ENCODE results near the gene GRM7.

Gene GRM7

GRCh38 chr3:7195934-7196333 lies 335.0 kb downstream of the GRM7 start:
- TF ChIP-seq WT1 (tag by site-specific recombination; IDR thresholded peaks at IDR 0.05): no peak
- no peak for TF ChIP-seq BCL11B (tag by site-specific recombination; IDR thresholded peaks at IDR 0.05; ENCODE audit: low read depth)
- no peak for TF ChIP-seq ZFP37 (tag by site-specific recombination; IDR thresholded peaks at IDR 0.05)
- no peak for TF ChIP-seq GLI2 (tag by site-specific recombination; IDR thresholded peaks at IDR 0.05; ENCODE audit: borderline replicate concordance, low read depth)
- no peak for TF ChIP-seq ZFP41 (tag by site-specific recombination; IDR thresholded peaks at IDR 0.05; ENCODE audit: borderline replicate concordance)
- TF ChIP-seq ZNF560 (tag by site-specific recombination; IDR thresholded peaks at IDR 0.05; ENCODE audit: borderline replicate concordance): no peak
- TF ChIP-seq, protein P1, sequence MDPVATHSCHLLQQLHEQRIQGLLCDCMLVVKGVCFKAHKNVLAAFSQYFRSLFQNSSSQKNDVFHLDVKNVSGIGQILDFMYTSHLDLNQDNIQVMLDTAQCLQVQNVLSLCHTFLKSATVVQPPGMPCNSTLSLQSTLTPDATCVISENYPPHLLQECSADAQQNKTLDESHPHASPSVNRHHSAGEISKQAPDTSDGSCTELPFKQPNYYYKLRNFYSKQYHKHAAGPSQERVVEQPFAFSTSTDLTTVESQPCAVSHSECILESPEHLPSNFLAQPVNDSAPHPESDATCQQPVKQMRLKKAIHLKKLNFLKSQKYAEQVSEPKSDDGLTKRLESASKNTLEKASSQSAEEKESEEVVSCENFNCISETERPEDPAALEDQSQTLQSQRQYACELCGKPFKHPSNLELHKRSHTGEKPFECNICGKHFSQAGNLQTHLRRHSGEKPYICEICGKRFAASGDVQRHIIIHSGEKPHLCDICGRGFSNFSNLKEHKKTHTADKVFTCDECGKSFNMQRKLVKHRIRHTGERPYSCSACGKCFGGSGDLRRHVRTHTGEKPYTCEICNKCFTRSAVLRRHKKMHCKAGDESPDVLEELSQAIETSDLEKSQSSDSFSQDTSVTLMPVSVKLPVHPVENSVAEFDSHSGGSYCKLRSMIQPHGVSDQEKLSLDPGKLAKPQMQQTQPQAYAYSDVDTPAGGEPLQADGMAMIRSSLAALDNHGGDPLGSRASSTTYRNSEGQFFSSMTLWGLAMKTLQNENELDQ (tag by site-specific recombination; IDR thresholded peaks at IDR 0.05; ENCODE audit: low read depth): no peak
- no peak for TF ChIP-seq ZNF621 (tag by site-specific recombination; IDR thresholded peaks at IDR 0.05)
- no peak for TF ChIP-seq ZNF274 (IDR thresholded peaks at IDR 0.05; ENCODE audit: low read length)
- TF ChIP-seq ZNF274 (tag by site-specific recombination; IDR thresholded peaks at IDR 0.05; ENCODE audit: borderline replicate concordance): no peak
- TF ChIP-seq SCRT1 (tag by site-specific recombination; IDR thresholded peaks at IDR 0.05; ENCODE audit: borderline replicate concordance): no peak
- no peak for TF ChIP-seq ZNF184 (tag by site-specific recombination; IDR thresholded peaks at IDR 0.05)
- TF ChIP-seq ZBTB17 (tag by site-specific recombination; IDR thresholded peaks at IDR 0.05): no peak
- ChIA-PET CTCF (no interaction called here), POLR2A (no interaction called here)
- Histone ChIP-seq H3K4me3 (ENCODE audit: low read depth, low read length) (no peak overlapping the region), H3K27ac (ENCODE audit: extremely low read depth, low read depth, low read length) (no peak overlapping the region), H3K9me3 (ENCODE audit: control insufficient read depth, insufficient read depth, low read depth, low read length) (no peaks in the 10 kb centered on the region), H3K36me3 (ENCODE audit: control insufficient read depth in 2 of 2, insufficient read depth in 1 of 2, low read length in 2 of 2) (no peaks in the 10 kb centered on the region), H3K4me1 (ENCODE audit: control insufficient read depth, insufficient read depth, low read length) (no peaks in the 10 kb centered on the region)

GRCh38 chr3:7201784-7202183 lies 340.9 kb downstream of the GRM7 start:
- no peaks in the 10 kb centered on the region for H3K36me3 ChIP-seq (ENCODE audit: control insufficient read depth in 2 of 2, insufficient read depth in 1 of 2, low read length in 2 of 2)
- ChIA-PET POLR2A (no interaction called here), CTCF (no interaction called here)
- H3K9me3 ChIP-seq (ENCODE audit: control insufficient read depth, insufficient read depth, low read depth, low read length): no peaks in the 10 kb centered on the region
- no peak overlapping the region for H3K4me3 ChIP-seq (ENCODE audit: low read depth, low read length)
- no peaks in the 10 kb centered on the region for H3K4me1 ChIP-seq (ENCODE audit: control insufficient read depth, insufficient read depth, low read length)
- no peak overlapping the region for H3K27ac ChIP-seq (ENCODE audit: extremely low read depth, low read depth, low read length)
- TF ChIP-seq ZNF341 (tag by site-specific recombination; IDR thresholded peaks at IDR 0.05; ENCODE audit: low read depth): no peak
- no peak for TF ChIP-seq ZNF16 (tag by site-specific recombination; IDR thresholded peaks at IDR 0.05; ENCODE audit: low read depth)
- TF ChIP-seq ZNF548 (tag by site-specific recombination; IDR thresholded peaks at IDR 0.05): no peak
- no peak for TF ChIP-seq ZNF596 (tag by site-specific recombination; IDR thresholded peaks at IDR 0.05)
- no peak for TF ChIP-seq ZNF280D (tag by site-specific recombination; IDR thresholded peaks at IDR 0.05)
- TF ChIP-seq ZNF707 (tag by site-specific recombination; IDR thresholded peaks at IDR 0.05): no peak
- no peak for TF ChIP-seq ZNF302 (tag by site-specific recombination; IDR thresholded peaks at IDR 0.05; ENCODE audit: low read depth)
- TF ChIP-seq, protein P2, sequence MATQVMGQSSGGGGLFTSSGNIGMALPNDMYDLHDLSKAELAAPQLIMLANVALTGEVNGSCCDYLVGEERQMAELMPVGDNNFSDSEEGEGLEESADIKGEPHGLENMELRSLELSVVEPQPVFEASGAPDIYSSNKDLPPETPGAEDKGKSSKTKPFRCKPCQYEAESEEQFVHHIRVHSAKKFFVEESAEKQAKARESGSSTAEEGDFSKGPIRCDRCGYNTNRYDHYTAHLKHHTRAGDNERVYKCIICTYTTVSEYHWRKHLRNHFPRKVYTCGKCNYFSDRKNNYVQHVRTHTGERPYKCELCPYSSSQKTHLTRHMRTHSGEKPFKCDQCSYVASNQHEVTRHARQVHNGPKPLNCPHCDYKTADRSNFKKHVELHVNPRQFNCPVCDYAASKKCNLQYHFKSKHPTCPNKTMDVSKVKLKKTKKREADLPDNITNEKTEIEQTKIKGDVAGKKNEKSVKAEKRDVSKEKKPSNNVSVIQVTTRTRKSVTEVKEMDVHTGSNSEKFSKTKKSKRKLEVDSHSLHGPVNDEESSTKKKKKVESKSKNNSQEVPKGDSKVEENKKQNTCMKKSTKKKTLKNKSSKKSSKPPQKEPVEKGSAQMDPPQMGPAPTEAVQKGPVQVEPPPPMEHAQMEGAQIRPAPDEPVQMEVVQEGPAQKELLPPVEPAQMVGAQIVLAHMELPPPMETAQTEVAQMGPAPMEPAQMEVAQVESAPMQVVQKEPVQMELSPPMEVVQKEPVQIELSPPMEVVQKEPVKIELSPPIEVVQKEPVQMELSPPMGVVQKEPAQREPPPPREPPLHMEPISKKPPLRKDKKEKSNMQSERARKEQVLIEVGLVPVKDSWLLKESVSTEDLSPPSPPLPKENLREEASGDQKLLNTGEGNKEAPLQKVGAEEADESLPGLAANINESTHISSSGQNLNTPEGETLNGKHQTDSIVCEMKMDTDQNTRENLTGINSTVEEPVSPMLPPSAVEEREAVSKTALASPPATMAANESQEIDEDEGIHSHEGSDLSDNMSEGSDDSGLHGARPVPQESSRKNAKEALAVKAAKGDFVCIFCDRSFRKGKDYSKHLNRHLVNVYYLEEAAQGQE (tag by site-specific recombination; IDR thresholded peaks at IDR 0.05): no peak
- TF ChIP-seq ZBTB8A (tag by site-specific recombination; IDR thresholded peaks at IDR 0.05): no peak
- TF ChIP-seq ZBTB17 (tag by site-specific recombination; IDR thresholded peaks at IDR 0.05): no peak
